Measurements from ENCODE around the gene TMPRSS15. TPM values are rescaled to one million over a fixed set of nuclear protein-coding genes. Genes with fewer than 3 reads are reported as not detected.
A peak's percentile ranks its signal among the peaks of the same experiment; 100 is the strongest.

Gene TMPRSS15
- total and polyA plus RNA-seq, 12 donors, result not detected

DNA sequence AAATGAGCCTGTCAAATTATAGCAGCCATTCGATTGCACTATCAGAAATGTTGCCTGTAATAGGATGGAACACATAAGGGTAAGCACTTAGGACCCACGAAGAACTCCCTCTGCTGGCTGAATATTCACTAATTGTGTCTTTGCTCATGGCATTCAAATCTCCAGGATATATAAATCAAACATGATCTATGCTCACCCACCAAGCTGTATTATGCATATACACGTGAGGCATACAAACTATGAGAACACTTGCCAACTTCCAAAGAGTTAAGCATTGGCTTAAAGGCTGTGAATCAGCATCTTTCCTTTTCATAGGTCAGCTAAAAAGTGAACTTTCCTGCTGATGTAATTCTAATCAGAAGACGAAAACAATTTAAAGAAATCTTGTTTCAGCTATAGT is 34.5 kb downstream of the TMPRSS15 start:
- WGBS, 4 donors, result 24 to 26% (median 25%) methylated on average over 4 of the region's 4 CpGs
- H3K27me3 ChIP-seq, result no peaks in the 10 kb centered on the region
- H3K9me3 ChIP-seq (replicated peaks in 1 of 3), result no peaks in the 10 kb centered on the region
- TF ChIP-seq, protein P1, sequence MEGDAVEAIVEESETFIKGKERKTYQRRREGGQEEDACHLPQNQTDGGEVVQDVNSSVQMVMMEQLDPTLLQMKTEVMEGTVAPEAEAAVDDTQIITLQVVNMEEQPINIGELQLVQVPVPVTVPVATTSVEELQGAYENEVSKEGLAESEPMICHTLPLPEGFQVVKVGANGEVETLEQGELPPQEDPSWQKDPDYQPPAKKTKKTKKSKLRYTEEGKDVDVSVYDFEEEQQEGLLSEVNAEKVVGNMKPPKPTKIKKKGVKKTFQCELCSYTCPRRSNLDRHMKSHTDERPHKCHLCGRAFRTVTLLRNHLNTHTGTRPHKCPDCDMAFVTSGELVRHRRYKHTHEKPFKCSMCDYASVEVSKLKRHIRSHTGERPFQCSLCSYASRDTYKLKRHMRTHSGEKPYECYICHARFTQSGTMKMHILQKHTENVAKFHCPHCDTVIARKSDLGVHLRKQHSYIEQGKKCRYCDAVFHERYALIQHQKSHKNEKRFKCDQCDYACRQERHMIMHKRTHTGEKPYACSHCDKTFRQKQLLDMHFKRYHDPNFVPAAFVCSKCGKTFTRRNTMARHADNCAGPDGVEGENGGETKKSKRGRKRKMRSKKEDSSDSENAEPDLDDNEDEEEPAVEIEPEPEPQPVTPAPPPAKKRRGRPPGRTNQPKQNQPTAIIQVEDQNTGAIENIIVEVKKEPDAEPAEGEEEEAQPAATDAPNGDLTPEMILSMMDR (IDR thresholded peaks at IDR 0.05), result peak in 3 of 6 experiments; percentile 23 to 35 (median 23)
- TF ChIP-seq POLR2A (IDR thresholded peaks at IDR 0.05), result no peak
- H3K4me3 ChIP-seq, result no peak overlapping the region
- H3K36me3 ChIP-seq (replicated peaks in 1 of 2), result no peaks in the 10 kb centered on the region
- intact Hi-C loops (cut with DNase I), result no loop called here
- H3K4me1 ChIP-seq (replicated peaks in 1 of 2), result no peaks in the 10 kb centered on the region
- DNase-seq, result no peak
- H3K27ac ChIP-seq, result no peak overlapping the region

DNA sequence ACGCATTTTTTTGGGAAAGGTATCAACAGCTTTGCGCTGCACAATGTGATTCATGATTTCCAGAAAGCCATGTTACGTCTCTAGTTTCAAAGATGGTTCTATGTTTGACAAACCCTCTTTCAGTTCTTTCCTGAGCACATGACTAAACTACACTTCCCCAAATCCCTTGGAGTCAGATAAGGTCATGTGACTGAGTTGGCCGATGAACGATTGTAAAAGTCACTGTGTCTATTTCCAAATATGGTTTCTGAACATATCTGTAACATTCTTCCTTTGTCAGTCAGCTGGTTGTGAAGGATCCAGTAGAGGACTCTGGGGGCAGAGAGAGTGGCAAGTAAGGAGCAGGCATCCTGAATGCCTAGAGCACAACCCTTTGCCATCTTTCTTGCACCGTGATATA is 35.4 kb downstream of the TMPRSS15 start:
- 65 to 71% (median 68%) methylated on average over 6 of the region's 6 CpGs for WGBS, 4 donors
- intact Hi-C loops (cut with DNase I), result no loop called here
- TF ChIP-seq, protein P1 (IDR thresholded peaks at IDR 0.05), result no peak
- no peak for TF ChIP-seq POLR2A (IDR thresholded peaks at IDR 0.05)

GRCh38 chr21:18356801-18357200 is 46.8 kb downstream of the TMPRSS15 start:
- Histone ChIP-seq H3K9me3 (replicated peaks in 1 of 3) (no peaks in the 10 kb centered on the region), H3K27me3 (no peaks in the 10 kb centered on the region), H3K27ac (no peak overlapping the region), H3K4me3 (no peak overlapping the region), H3K36me3 (replicated peaks in 1 of 2) (no peaks in the 10 kb centered on the region), H3K4me1 (replicated peaks in 1 of 2) (no peaks in the 10 kb centered on the region)
- DNase-seq, result no peak
- WGBS, 4 donors, result 52 to 66% (median 57%) methylated on average over 2 of the region's 2 CpGs
- no peak for TF ChIP-seq POLR2A (IDR thresholded peaks at IDR 0.05)
- TF ChIP-seq, protein P1 (IDR thresholded peaks at IDR 0.05), result no peak
- intact Hi-C loops (cut with DNase I), result no loop called here

More for the DNA sequence above, 35.4 kb downstream of the TMPRSS15 start:
- Histone ChIP-seq H3K27ac (no peak overlapping the region), H3K9me3 (replicated peaks in 1 of 3) (no peaks in the 10 kb centered on the region), H3K36me3 (replicated peaks in 1 of 2) (no peaks in the 10 kb centered on the region), H3K4me3 (no peak overlapping the region), H3K27me3 (no peaks in the 10 kb centered on the region), H3K4me1 (replicated peaks in 1 of 2) (no peaks in the 10 kb centered on the region)
- no peak for DNase-seq

DNA sequence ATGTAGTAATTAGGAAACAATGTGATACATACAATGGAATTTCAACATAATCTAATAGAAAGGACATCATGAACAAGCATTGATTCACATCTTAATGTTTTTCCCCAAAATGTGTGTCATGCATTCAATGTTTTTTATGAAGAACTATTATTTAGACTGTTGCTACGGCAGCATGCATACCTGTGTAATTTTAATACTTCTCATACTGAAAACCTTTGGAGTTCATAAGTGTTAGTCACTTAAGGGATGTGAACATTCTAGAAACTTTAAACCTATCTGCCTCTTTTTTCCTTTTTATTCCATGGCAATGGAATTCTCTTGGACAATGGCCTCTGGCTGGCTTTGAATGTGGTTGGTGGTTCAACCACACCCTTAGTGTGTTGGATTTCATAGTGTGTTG is 48.6 kb downstream of the TMPRSS15 start:
- no peak for DNase-seq
- H3K9me3 ChIP-seq (replicated peaks in 1 of 3), result no peaks in the 10 kb centered on the region
- no peak overlapping the region for H3K27ac ChIP-seq
- intact Hi-C loops (cut with DNase I), result no loop called here
- H3K4me1 ChIP-seq (replicated peaks in 1 of 2), result no peaks in the 10 kb centered on the region
- no peak overlapping the region for H3K4me3 ChIP-seq
- no peaks in the 10 kb centered on the region for H3K36me3 ChIP-seq (replicated peaks in 1 of 2)
- TF ChIP-seq, protein P1 (IDR thresholded peaks at IDR 0.05), result no peak
- no peak for TF ChIP-seq POLR2A (IDR thresholded peaks at IDR 0.05)
- 85 to 93% (median 87%) methylated on average over 1 of the region's 1 CpG for WGBS, 4 donors
- H3K27me3 ChIP-seq, result no peaks in the 10 kb centered on the region

All from adrenal gland (tissue), 12 donors.